Panc1 (cell line): ENCODE results near the gene NFATC3. TPM values are rescaled to one million over a fixed set of nuclear protein-coding genes. Genes with fewer than 3 reads are reported as not detected.

Experiments used
- ATAC-seq: fragments of 200-7000 bp; cut with Tn5 transposase; 2 replicates; pipeline ENCODE4 v1.9.1; 2020; ENCODE audit warnings: mild to moderate bottlenecking, moderate library complexity
- BruUV-seq: library from RNA; stranded (reverse); fragments of 400-500 nt; replicated peaks from 2 replicates; lab custom pipeline; 2021; lab: Mats Ljungman, UMichigan
- CTCF ChIA-PET: fragments of 300-600 bp; sonication (Branson Sonifier 250); formaldehyde crosslinking; loops from one replicate; lab custom pipeline; 2022; ENCODE audit warnings: antibody characterized with exemption; lab: Charles Lee
- POLR2A ChIA-PET: fragments of 300-600 bp; sonication (Branson Sonifier 250); formaldehyde crosslinking; loops from one replicate; lab custom pipeline; 2022; ENCODE audit warnings: antibody characterized with exemption; lab: Charles Lee
- DNase-seq: peaks from one replicate; pipeline ENCODE4 v3.0.0-alpha.2; 2010; ENCODE audit warnings: low read depth, low spot score
- H3K27ac ChIP-seq: 2 replicates; pipeline ENCODE4 v1.5.1; 2011; ENCODE audit warnings: mild to moderate bottlenecking, low read length, inconsistent platforms
- H3K27me3 ChIP-seq: fragments of 200-500 bp; sonication (Bioruptor generic); 2 replicates; pipeline ENCODE4 v1.6.0; 2014; ENCODE audit warnings: low read length, inconsistent platforms; ENCODE audit not compliant: control insufficient read depth, insufficient read depth
- H3K36me3 ChIP-seq: fragments of 200-500 bp; sonication (Bioruptor generic); 2 replicates; pipeline ENCODE4 v1.5.1; 2014; ENCODE audit warnings: inconsistent platforms, mild to moderate bottlenecking, low read length, moderate library complexity; ENCODE audit not compliant: control insufficient read depth, insufficient read depth
- H3K4me1 ChIP-seq: 2 replicates; pipeline ENCODE4 v1.5.1; 2011; ENCODE audit warnings: inconsistent platforms, mild to moderate bottlenecking, low read length, moderate library complexity; ENCODE audit not compliant: control insufficient read depth, insufficient read depth
- H3K4me3 ChIP-seq, 2 experiments: 2 replicates each; pipeline ENCODE4 v1.5.1; 2011 to 2012; ENCODE audit warnings: low read depth in 2 of 2, low read length in 2 of 2, mild to moderate bottlenecking in 2 of 2, inconsistent platforms in 1 of 2, moderate library complexity in 1 of 2
- H3K9me3 ChIP-seq: fragments of 200-500 bp; sonication (Bioruptor generic); 2 replicates; pipeline ENCODE4 v1.5.1; 2014; ENCODE audit warnings: low read depth, mild to moderate bottlenecking, inconsistent platforms, low read length, moderate library complexity; ENCODE audit not compliant: control insufficient read depth, insufficient read depth
- POLR2AphosphoS5 ChIP-seq: IDR thresholded peaks from 2 replicates; pipeline ENCODE4 v1.6.1; 2012; ENCODE audit warnings: mild to moderate bottlenecking, low read depth, low read length, moderate library complexity
- SIN3A ChIP-seq: IDR thresholded peaks from 2 replicates; pipeline ENCODE4 v1.6.1; 2012; ENCODE audit warnings: low read depth, mild to moderate bottlenecking, low read length, moderate library complexity, borderline replicate concordance; ENCODE audit not compliant: insufficient read depth
- TCF7L2 ChIP-seq: IDR thresholded peaks from 2 replicates; pipeline ENCODE4 v1.6.1; 2011; ENCODE audit warnings: mild to moderate bottlenecking, low read depth, low read length, inconsistent platforms
- in situ Hi-C: cut with HindIII; loops from 2 replicates; pipeline ENCODE4 v1.10.0; 2016; ENCODE audit warnings: low sequenced_read_pairs, low pct_unique_long_range_greater_than_20kb
- intact Hi-C: fragments of 100-400 bp; cut with micrococcal nuclease; formaldehyde crosslinking; loops from one replicate; pipeline ENCODE4 v1.10.0; 2022; ENCODE audit not compliant: unreplicated experiment
- total RNA-seq: library from RNA; stranded (reverse); gene quantifications from one replicate; pipeline ENCODE4 v1.2.1, GENCODE V29; 2021; ENCODE audit not compliant: unreplicated experiment
- TF ChIP-seq, protein P1 (sequence below): fragments of 450-650 bp; IDR thresholded peaks from 2 replicates; pipeline ENCODE4 v1.5.1; 2017; ENCODE audit warnings: mild to moderate bottlenecking
- TF ChIP-seq, protein P2 (sequence below), 2 experiments: IDR thresholded peaks; 2 replicates each; pipeline ENCODE4 v1.6.1; 2011 to 2012; ENCODE audit warnings: low read depth in 2 of 2, control low read depth in 1 of 2, low read length in 1 of 2, mild to moderate bottlenecking in 1 of 2, moderate library complexity in 1 of 2; ENCODE audit not compliant: insufficient read depth in 1 of 2

NFATC3 gene
- total RNA-seq, 1 experiment from 2014 or later: 24.8 TPM

DNA sequence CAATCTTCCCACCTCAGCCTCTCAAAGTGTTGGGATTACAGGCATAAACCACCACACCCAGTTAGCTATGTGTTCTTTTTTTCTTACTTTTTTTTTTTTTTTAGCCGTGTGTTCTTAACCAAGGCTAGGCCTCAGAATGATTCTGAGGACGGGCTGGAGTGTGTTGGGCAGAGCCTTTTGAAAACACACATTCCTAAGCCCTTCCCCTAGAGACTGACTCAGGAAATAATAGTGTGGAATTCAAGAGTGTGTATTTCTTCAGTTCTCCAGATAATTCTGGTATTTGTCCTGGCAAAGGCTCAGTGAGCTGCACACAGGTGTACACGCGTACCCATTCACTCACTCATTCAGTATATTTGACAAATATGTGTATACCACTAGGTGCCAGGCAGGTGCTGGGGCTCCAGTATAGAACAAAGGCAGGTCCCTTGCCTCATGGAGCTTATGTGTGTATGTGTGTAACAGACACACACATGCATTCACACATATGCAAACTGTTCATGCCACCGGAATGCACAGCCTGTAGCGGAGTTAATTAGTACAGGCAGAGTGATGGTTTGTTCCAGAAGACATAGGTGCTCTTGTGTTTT is 19.4 kb upstream of the NFATC3 start:
- ChIA-PET POLR2A (interaction anchor here (0.6 to 0.7 kb wide), 2 partner anchors 173 to 544 kb away, joined by 4 to 8 read pairs; no protein-coding TSS in a partner anchor), CTCF (interaction anchor here (0.6 kb wide), 2 partner anchors 58 to 913 kb away, joined by 4 read pairs; no protein-coding TSS in a partner anchor)
- no peak for DNase-seq
- Histone ChIP-seq H3K27ac (no peak overlapping the region), H3K9me3 (no peaks in the 10 kb centered on the region), H3K36me3 (no peaks in the 10 kb centered on the region), H3K4me3 (no peak overlapping the region), H3K4me1 (no peaks in the 10 kb centered on the region), H3K27me3 (no peaks in the 10 kb centered on the region)
- no TSS peak for BruUV-seq
- intact Hi-C loops (no loop called here), in situ Hi-C loops (no loop called here)
- ATAC-seq: no peak
- TF ChIP-seq TCF7L2 (no peak), POLR2AphosphoS5 (no peak), SIN3A (no peak)
- TF ChIP-seq, protein P1, sequence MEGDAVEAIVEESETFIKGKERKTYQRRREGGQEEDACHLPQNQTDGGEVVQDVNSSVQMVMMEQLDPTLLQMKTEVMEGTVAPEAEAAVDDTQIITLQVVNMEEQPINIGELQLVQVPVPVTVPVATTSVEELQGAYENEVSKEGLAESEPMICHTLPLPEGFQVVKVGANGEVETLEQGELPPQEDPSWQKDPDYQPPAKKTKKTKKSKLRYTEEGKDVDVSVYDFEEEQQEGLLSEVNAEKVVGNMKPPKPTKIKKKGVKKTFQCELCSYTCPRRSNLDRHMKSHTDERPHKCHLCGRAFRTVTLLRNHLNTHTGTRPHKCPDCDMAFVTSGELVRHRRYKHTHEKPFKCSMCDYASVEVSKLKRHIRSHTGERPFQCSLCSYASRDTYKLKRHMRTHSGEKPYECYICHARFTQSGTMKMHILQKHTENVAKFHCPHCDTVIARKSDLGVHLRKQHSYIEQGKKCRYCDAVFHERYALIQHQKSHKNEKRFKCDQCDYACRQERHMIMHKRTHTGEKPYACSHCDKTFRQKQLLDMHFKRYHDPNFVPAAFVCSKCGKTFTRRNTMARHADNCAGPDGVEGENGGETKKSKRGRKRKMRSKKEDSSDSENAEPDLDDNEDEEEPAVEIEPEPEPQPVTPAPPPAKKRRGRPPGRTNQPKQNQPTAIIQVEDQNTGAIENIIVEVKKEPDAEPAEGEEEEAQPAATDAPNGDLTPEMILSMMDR: no peak
- TF ChIP-seq, protein P2, sequence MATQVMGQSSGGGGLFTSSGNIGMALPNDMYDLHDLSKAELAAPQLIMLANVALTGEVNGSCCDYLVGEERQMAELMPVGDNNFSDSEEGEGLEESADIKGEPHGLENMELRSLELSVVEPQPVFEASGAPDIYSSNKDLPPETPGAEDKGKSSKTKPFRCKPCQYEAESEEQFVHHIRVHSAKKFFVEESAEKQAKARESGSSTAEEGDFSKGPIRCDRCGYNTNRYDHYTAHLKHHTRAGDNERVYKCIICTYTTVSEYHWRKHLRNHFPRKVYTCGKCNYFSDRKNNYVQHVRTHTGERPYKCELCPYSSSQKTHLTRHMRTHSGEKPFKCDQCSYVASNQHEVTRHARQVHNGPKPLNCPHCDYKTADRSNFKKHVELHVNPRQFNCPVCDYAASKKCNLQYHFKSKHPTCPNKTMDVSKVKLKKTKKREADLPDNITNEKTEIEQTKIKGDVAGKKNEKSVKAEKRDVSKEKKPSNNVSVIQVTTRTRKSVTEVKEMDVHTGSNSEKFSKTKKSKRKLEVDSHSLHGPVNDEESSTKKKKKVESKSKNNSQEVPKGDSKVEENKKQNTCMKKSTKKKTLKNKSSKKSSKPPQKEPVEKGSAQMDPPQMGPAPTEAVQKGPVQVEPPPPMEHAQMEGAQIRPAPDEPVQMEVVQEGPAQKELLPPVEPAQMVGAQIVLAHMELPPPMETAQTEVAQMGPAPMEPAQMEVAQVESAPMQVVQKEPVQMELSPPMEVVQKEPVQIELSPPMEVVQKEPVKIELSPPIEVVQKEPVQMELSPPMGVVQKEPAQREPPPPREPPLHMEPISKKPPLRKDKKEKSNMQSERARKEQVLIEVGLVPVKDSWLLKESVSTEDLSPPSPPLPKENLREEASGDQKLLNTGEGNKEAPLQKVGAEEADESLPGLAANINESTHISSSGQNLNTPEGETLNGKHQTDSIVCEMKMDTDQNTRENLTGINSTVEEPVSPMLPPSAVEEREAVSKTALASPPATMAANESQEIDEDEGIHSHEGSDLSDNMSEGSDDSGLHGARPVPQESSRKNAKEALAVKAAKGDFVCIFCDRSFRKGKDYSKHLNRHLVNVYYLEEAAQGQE (IDR thresholded peaks at IDR 0.05; ENCODE audit: insufficient read depth in 1 of 2, low read depth in 2 of 2, low read length in 1 of 2): no peak

DNA sequence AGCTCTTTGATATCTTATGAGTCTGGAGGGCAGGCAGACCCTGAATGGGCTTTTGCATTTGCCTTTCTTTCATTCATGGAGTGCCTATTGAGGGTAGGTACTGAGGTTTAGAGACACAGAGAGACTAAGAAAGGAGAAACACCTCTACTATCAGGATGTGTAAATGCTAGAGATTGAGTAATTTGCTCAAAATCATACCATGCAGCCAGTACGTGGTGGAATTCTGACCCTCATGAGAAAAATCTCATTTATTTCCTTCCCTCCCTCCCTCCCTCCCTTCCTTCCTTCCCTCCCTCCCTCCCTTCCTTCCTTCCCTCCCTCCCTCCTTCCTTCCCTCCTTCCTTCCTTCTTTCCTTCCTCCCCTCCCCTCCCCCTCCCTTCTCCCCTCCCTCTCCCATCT is 18.4 kb upstream of the NFATC3 start:
- no TSS peak for BruUV-seq
- in situ Hi-C loops: no loop called here
- ChIA-PET CTCF (no interaction called here), POLR2A (no interaction called here)
- Histone ChIP-seq H3K36me3 (no peaks in the 10 kb centered on the region), H3K9me3 (no peaks in the 10 kb centered on the region), H3K27me3 (no peaks in the 10 kb centered on the region), H3K27ac (no peak overlapping the region), H3K4me3 (no peak overlapping the region), H3K4me1 (no peaks in the 10 kb centered on the region)
- TF ChIP-seq, protein P2 (IDR thresholded peaks at IDR 0.05; ENCODE audit: insufficient read depth in 1 of 2, low read depth in 2 of 2, low read length in 1 of 2): no peak
- TF ChIP-seq TCF7L2 (no peak), POLR2AphosphoS5 (no peak), SIN3A (no peak)
- TF ChIP-seq, protein P1: no peak
- DNase-seq: no peak
- ATAC-seq: no peak
- intact Hi-C loops: no loop called here
